ENCODE data around the gene WDR82.

GRCh38 chr3:52210550-52211046, 67.9 kb downstream of the WDR82 start:
- no peak for TF ChIP-seq CTCF (IDR thresholded peaks at IDR 0.05; ENCODE audit: low read depth, low read length)
- TF ChIP-seq POLR2A (IDR thresholded peaks at IDR 0.05; ENCODE audit: extremely low read depth, insufficient read length) = no peak
- TF ChIP-seq MYC (IDR thresholded peaks at IDR 0.05; ENCODE audit: low read depth, low read length) = no peak
